IMR-90 (cell line): ENCODE data around the gene DUSP3.

Experiments used
- CTCF ChIP-seq: conservative IDR thresholded peaks from 2 replicates; pipeline ENCODE4 v1.5.1; 2012; ENCODE audit warnings: mild to moderate bottlenecking, low read depth, low read length, improper control_type of control experiment
- NFE2L2 ChIP-seq: fragments of 150-350 bp; IDR thresholded peaks from 2 replicates; pipeline ENCODE4 v1.6.1; 2016; ENCODE audit warnings: low read depth, mild to moderate bottlenecking, low read length
- POLR2A ChIP-seq: IDR thresholded peaks from 2 replicates; pipeline ENCODE4 v1.6.1; 2012; ENCODE audit warnings: mild to moderate bottlenecking, low read depth, low read length
- TF ChIP-seq, protein P1 (sequence below): fragments of 150-350 bp; IDR thresholded peaks from 2 replicates; pipeline ENCODE4 v1.6.1; 2017; ENCODE audit warnings: mild to moderate bottlenecking, antibody characterized with exemption, low read length, low read depth

GRCh38 chr17:43718544-43718943 is 60.2 kb downstream of the DUSP3 start:
- TF ChIP-seq NFE2L2 (no peak), CTCF (no peak), POLR2A (no peak)
- TF ChIP-seq, protein P1, sequence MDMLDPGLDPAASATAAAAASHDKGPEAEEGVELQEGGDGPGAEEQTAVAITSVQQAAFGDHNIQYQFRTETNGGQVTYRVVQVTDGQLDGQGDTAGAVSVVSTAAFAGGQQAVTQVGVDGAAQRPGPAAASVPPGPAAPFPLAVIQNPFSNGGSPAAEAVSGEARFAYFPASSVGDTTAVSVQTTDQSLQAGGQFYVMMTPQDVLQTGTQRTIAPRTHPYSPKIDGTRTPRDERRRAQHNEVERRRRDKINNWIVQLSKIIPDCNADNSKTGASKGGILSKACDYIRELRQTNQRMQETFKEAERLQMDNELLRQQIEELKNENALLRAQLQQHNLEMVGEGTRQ = no peak
